Dendritic cell treated with granulocyte-macrophage colony-stimulating factor and Interleukin-4, amounts not matched to agents 40 ng/mL and 50 ng/mL, for 4 days (primary cell): Measurements from ENCODE around the gene ASB2.

Source experiments
- H3K27ac Mint-ChIP-seq: one replicate; pipeline ENCODE4 v1.8.0; 2022; ENCODE audit warnings: mild to moderate bottlenecking, mixed read lengths
- H3K27me3 Mint-ChIP-seq: one replicate; pipeline ENCODE4 v1.8.0; 2022; ENCODE audit warnings: mild to moderate bottlenecking, mixed read lengths
- H3K36me3 Mint-ChIP-seq: one replicate; pipeline ENCODE4 v1.8.0; 2022; ENCODE audit warnings: low read depth, mixed read lengths
- H3K4me1 Mint-ChIP-seq: one replicate; pipeline ENCODE4 v1.8.0; 2022; ENCODE audit warnings: low read depth, mixed read lengths
- H3K4me3 Mint-ChIP-seq: one replicate; pipeline ENCODE4 v1.8.0; 2022; ENCODE audit warnings: mild to moderate bottlenecking, moderate library complexity, mixed read lengths
- H3K9me3 Mint-ChIP-seq: one replicate; pipeline ENCODE4 v1.8.0; 2022; ENCODE audit warnings: mixed read lengths
- intact Hi-C: fragments of 100-400 bp; cut with micrococcal nuclease; formaldehyde crosslinking; loops from one replicate; pipeline ENCODE4 v1.15.0; 2022

Gene ASB2

DNA sequence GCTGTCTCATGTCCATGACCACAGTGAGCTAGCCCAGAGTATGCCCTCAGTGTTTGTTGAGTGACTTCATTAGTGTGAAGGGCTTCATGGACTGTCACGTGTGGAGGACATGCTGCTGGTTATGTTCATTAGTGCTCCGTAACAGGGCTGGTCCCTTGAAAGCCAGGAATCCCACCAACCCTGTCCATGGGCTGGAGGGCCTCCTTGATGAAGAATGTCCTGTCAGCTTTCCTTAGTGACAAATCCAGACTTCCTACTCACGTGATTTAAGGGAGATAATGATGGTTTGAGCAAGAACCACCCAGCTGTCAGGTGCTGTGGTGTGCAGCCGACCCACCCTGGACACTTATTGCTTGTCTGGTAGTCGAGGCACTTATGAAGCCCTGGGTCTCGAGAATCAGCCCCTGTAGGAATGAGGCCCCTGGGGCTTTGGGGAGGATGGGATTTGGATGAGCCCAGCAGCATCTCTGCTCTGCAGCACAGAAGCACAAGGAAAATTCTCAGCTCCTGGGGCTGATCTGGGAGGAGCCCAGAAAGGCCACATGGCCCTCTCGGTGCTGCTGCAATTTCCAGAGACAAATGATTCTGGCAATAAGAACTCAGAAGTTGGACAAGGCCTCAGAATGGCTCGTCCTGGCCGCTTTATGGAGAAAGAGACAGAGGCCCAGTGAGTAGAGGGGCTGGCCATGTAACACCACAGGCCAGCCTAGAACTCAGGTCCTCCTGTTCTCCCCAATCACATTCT is 86.5 kb downstream of the ASB2 start:
- Mint-ChIP-seq H3K36me3 (no peaks in the 10 kb centered on the region), H3K27ac (no peak overlapping the region), H3K4me1 (peaks cover 2% of the 10 kb centered on the region), H3K27me3 (peaks cover 28% of the 10 kb centered on the region), H3K9me3 (no peaks in the 10 kb centered on the region), H3K4me3 (no peak overlapping the region)
- intact Hi-C loops: loop anchor here (5.0 kb wide), 1 partner anchor 233 kb away; no protein-coding TSS in a partner anchor

DNA sequence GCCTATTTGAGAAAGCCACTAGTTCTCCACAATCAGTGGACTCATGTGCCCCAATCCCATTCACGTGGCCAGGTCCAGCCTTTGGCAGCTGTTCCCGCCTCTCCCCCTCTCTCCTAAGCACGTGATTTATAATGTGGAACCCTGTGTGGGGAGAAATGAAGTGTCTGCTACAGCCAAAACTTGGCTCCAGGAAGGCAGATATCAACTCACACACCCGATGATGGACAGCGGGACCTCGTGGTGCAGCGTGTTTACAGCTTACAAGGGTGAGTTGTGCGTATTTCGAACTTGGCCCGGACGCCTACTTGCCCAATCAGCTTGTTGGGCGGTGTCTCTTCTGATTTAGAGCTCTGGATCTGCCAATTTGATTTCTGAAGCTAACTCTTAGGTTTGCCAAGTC is 87.4 kb downstream of the ASB2 start:
- no peak overlapping the region for H3K4me3 Mint-ChIP-seq
- no peaks in the 10 kb centered on the region for H3K36me3 Mint-ChIP-seq
- intact Hi-C loops: no loop called here
- no peaks in the 10 kb centered on the region for H3K9me3 Mint-ChIP-seq
- H3K27ac Mint-ChIP-seq: no peak overlapping the region
- peaks cover 33% of the 10 kb centered on the region for H3K27me3 Mint-ChIP-seq
- peaks cover 4% of the 10 kb centered on the region for H3K4me1 Mint-ChIP-seq

- Mint-ChIP-seq H3K4me3 (no peak overlapping the region), H3K9me3 (no peaks in the 10 kb centered on the region), H3K27me3 (peaks cover 22% of the 10 kb centered on the region), H3K36me3 (no peaks in the 10 kb centered on the region), H3K4me1 (peaks cover 4% of the 10 kb centered on the region), H3K27ac (no peak overlapping the region)
- intact Hi-C loops: no loop called here
Observed at GRCh38 chr14:93884950-93885349, 91.4 kb downstream of the ASB2 start.
